Measurements from ENCODE around the gene CUX1. TPM values are rescaled to one million over a fixed set of nuclear protein-coding genes. Genes with fewer than 3 reads are reported as not detected.

The CUX1 gene
- total RNA-seq, 2 experiments from 2014 or later: 20.2 to 20.4 TPM

- CTCF ChIA-PET: no interaction called here
- no peaks in the 10 kb centered on the region for H3K9me3 Mint-ChIP-seq
Observed at GRCh38 chr7:101915000-101915399, 97.6 kb downstream of the CUX1 start.

GRCh38 chr7:101916041-101916800, 98.8 kb downstream of the CUX1 start:
- H3K4me3 Mint-ChIP-seq: no peak overlapping the region
- H3K4me1 Mint-ChIP-seq (ENCODE audit: low read depth): peaks cover 9% of the 10 kb centered on the region
- H3K27me3 Mint-ChIP-seq: no peaks in the 10 kb centered on the region
- no peak overlapping the region for H3K27ac Mint-ChIP-seq
- ChIA-PET CTCF (no interaction called here), POLR2A (no interaction called here)
- H3K9me3 Mint-ChIP-seq: no peaks in the 10 kb centered on the region
- peaks cover 6% of the 10 kb centered on the region for H3K36me3 Mint-ChIP-seq (ENCODE audit: low read depth)
- intact Hi-C loops (cut with micrococcal nuclease): no loop called here
- no peak for DNase-seq
- ATAC-seq: no peak
- TF ChIP-seq CTCF (IDR thresholded peaks at IDR 0.05): no peak

More at GRCh38 chr7:101915000-101915399, 97.6 kb downstream of the CUX1 start:
- ATAC-seq (no peak), DNase-seq (no peak)
- peaks cover 9% of the 10 kb centered on the region for H3K4me1 Mint-ChIP-seq (ENCODE audit: low read depth)
- no peak overlapping the region for H3K27ac Mint-ChIP-seq
- TF ChIP-seq CTCF (IDR thresholded peaks at IDR 0.05): no peak
- POLR2A ChIA-PET: no interaction called here
- no peak overlapping the region for H3K4me3 Mint-ChIP-seq
- no peaks in the 10 kb centered on the region for H3K27me3 Mint-ChIP-seq
- intact Hi-C loops (cut with micrococcal nuclease): no loop called here
- H3K36me3 Mint-ChIP-seq (ENCODE audit: low read depth): peaks cover 6% of the 10 kb centered on the region

GRCh38 chr7:101916876-101917275, 99.5 kb downstream of the CUX1 start:
- no peaks in the 10 kb centered on the region for H3K9me3 Mint-ChIP-seq
- intact Hi-C loops (cut with micrococcal nuclease): no loop called here
- no peak for TF ChIP-seq CTCF (IDR thresholded peaks at IDR 0.05)
- ATAC-seq (no peak), DNase-seq (no peak)
- no peak overlapping the region for H3K27ac Mint-ChIP-seq
- peaks cover 6% of the 10 kb centered on the region for H3K36me3 Mint-ChIP-seq (ENCODE audit: low read depth)
- H3K4me1 Mint-ChIP-seq (ENCODE audit: low read depth): peaks cover 9% of the 10 kb centered on the region
- POLR2A ChIA-PET: no interaction called here
- no peak overlapping the region for H3K4me3 Mint-ChIP-seq
- CTCF ChIA-PET: no interaction called here
- H3K27me3 Mint-ChIP-seq: no peaks in the 10 kb centered on the region

GRCh38 chr7:101917566-101917965, 100.1 kb downstream of the CUX1 start:
- Mint-ChIP-seq H3K9me3 (no peaks in the 10 kb centered on the region), H3K27ac (no peak overlapping the region)

More at GRCh38 chr7:101917566-101917965, 100.1 kb downstream of the CUX1 start:
- peaks cover 9% of the 10 kb centered on the region for H3K4me1 Mint-ChIP-seq (ENCODE audit: low read depth)
- TF ChIP-seq CTCF (IDR thresholded peaks at IDR 0.05): no peak
- ATAC-seq (no peak), DNase-seq (no peak)
- POLR2A ChIA-PET: no interaction called here
- no peak overlapping the region for H3K4me3 Mint-ChIP-seq
- CTCF ChIA-PET: no interaction called here
- peaks cover 6% of the 10 kb centered on the region for H3K36me3 Mint-ChIP-seq (ENCODE audit: low read depth)
- intact Hi-C loops (cut with micrococcal nuclease): no loop called here
- H3K27me3 Mint-ChIP-seq: no peaks in the 10 kb centered on the region

All from activated CD8-positive, alpha-beta T cell treated with anti-CD3 and anti-CD28 coated beads for 36 hours (primary cell).